ENCODE data around the gene EMP2. TPM values are rescaled to one million over a fixed set of nuclear protein-coding genes. Genes with fewer than 3 reads are reported as not detected.
A peak's percentile ranks its signal among the peaks of the same experiment; 100 is the strongest.

Gene EMP2
- total and polyA plus RNA-seq, 4 donors: 74.3 to 286 (median 117) TPM

- 85 to 94% methylated on average over 7 of the region's 7 CpGs for WGBS, 2 donors
- H3K9me3 ChIP-seq (ENCODE audit: control insufficient read depth in 4 of 4, insufficient read depth in 3 of 4, low read length in 3 of 4): no peaks in the 10 kb centered on the region
- ATAC-seq (ENCODE audit: insufficient read depth, low FRiP score) (no peak), DNase-seq (no peak)
- no peak overlapping the region for H3K9ac ChIP-seq (ENCODE audit: insufficient read depth in 1 of 2, low read length in 2 of 2)
- H3K27ac ChIP-seq (ENCODE audit: low read depth in 1 of 2, low read length in 1 of 2): peak overlapping the region in 1 of 2 donors; percentile 34
- no peaks in the 10 kb centered on the region for H3K27me3 ChIP-seq (ENCODE audit: control insufficient read depth in 3 of 3, insufficient read depth in 3 of 3, low read length in 2 of 3)
- TF ChIP-seq CTCF (IDR thresholded peaks at IDR 0.05; ENCODE audit: control extremely low read depth, extremely low read depth): no peak
- peaks cover 6 to 25% (median 11%) of the 10 kb centered on the region in 5 donors for H3K4me1 ChIP-seq (ENCODE audit: control insufficient read depth in 5 of 5, insufficient read depth in 5 of 5, low read length in 5 of 5)
- H3K36me3 ChIP-seq (ENCODE audit: control insufficient read depth in 4 of 4, insufficient read depth in 4 of 4, low read length in 4 of 4): no peaks in the 10 kb centered on the region
- no peak overlapping the region for H3K4me3 ChIP-seq
These were observed 19.2 kb upstream of the EMP2 start for GRCh38 chr16:10599626-10600025.

- TF ChIP-seq CTCF (IDR thresholded peaks at IDR 0.05; ENCODE audit: control extremely low read depth, extremely low read depth): no peak
- Histone ChIP-seq H3K9ac (ENCODE audit: insufficient read depth in 1 of 2, low read length in 2 of 2) (no peak overlapping the region), H3K27me3 (ENCODE audit: control insufficient read depth in 3 of 3, insufficient read depth in 3 of 3, low read length in 2 of 3) (no peaks in the 10 kb centered on the region), H3K36me3 (ENCODE audit: control insufficient read depth in 4 of 4, insufficient read depth in 4 of 4, low read length in 4 of 4) (no peaks in the 10 kb centered on the region), H3K4me1 (ENCODE audit: control insufficient read depth in 5 of 5, insufficient read depth in 5 of 5, low read length in 5 of 5) (peaks cover 6 to 27% (median 11%) of the 10 kb centered on the region in 5 donors), H3K4me3 (no peak overlapping the region), H3K9me3 (ENCODE audit: control insufficient read depth in 4 of 4, insufficient read depth in 3 of 4, low read length in 3 of 4) (no peaks in the 10 kb centered on the region), H3K27ac (ENCODE audit: low read depth in 1 of 2, low read length in 1 of 2) (peak overlapping the region in 1 of 2 donors; percentile 65)
- 12 to 15% methylated on average over 11 of the region's 11 CpGs for WGBS, 2 donors
- ATAC-seq (ENCODE audit: insufficient read depth, low FRiP score) (no peak), DNase-seq (no peak)
These were observed 17.8 kb upstream of the EMP2 start for GRCh38 chr16:10598157-10598556.

- no peak overlapping the region for H3K9ac ChIP-seq (ENCODE audit: insufficient read depth in 1 of 2, low read length in 2 of 2)
- H3K9me3 ChIP-seq (ENCODE audit: control insufficient read depth in 4 of 4, insufficient read depth in 3 of 4, low read length in 3 of 4): no peaks in the 10 kb centered on the region
- ATAC-seq (ENCODE audit: insufficient read depth, low FRiP score): no peak
- 39 to 75% methylated on average over 3 of the region's 3 CpGs for WGBS, 2 donors
- H3K36me3 ChIP-seq (ENCODE audit: control insufficient read depth in 4 of 4, insufficient read depth in 4 of 4, low read length in 4 of 4): no peaks in the 10 kb centered on the region
- peak overlapping the region in 1 of 2 donors; percentile 18 for H3K27ac ChIP-seq (ENCODE audit: low read depth in 1 of 2, low read length in 1 of 2)
- no peak for TF ChIP-seq CTCF (IDR thresholded peaks at IDR 0.05; ENCODE audit: control extremely low read depth, extremely low read depth)
- no peak overlapping the region for H3K4me3 ChIP-seq
- no peaks in the 10 kb centered on the region for H3K27me3 ChIP-seq (ENCODE audit: control insufficient read depth in 3 of 3, insufficient read depth in 3 of 3, low read length in 2 of 3)
- DNase-seq: no peak
- peaks cover 6 to 26% (median 11%) of the 10 kb centered on the region in 5 donors for H3K4me1 ChIP-seq (ENCODE audit: control insufficient read depth in 5 of 5, insufficient read depth in 5 of 5, low read length in 5 of 5)
These were observed 16.8 kb upstream of the EMP2 start for GRCh38 chr16:10597187-10597601.
